ENCODE results near the gene PSMD1.
"Not testable (repeated sequence)": the region's sequence is repeated elsewhere in the genome, so short reads cannot be mapped to it uniquely, and the experiment has no call there.

Gene PSMD1

GRCh38 chr2:231118614-231118942 is 61.9 kb downstream of the PSMD1 start:
- no peak for DNase-seq

DNA sequence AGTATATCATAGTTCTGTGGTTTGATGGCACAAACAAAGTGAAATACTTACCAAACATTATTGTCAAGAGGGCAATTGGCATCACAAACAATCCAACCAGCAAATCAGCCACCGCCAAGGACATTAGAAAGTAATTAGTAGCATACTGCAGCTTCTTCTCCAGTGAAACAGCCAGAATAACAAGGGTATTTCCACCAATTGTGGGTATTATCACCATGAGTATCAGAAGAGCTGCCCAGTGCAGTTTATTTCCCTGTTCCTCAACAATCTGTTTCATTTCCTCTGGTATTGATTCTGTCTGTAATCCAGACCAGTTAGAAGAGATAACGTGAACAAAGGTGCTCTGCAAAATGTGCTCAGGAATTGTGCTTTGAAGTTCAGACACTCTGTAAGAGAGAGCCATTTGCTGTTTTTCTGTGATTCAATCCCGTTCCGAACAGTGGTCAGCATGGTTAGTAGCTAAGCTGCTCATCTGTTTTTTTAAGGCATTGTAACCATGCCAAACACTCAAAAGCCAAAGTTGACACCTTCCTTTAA is 66.8 kb downstream of the PSMD1 start:
- no peak for DNase-seq

GRCh38 chr2:231124838-231125568 is 68.3 kb downstream of the PSMD1 start, which contains the start of gene HTR2B:
Gene HTR2B (minus strand): TSS chr2:231125042. CDS start chr2:231123764, 1,278 bp downstream.
- no peak for DNase-seq

- DNase-seq = no peak
These were observed 69.5 kb downstream of the PSMD1 start for GRCh38 chr2:231126123-231126522.

DNA sequence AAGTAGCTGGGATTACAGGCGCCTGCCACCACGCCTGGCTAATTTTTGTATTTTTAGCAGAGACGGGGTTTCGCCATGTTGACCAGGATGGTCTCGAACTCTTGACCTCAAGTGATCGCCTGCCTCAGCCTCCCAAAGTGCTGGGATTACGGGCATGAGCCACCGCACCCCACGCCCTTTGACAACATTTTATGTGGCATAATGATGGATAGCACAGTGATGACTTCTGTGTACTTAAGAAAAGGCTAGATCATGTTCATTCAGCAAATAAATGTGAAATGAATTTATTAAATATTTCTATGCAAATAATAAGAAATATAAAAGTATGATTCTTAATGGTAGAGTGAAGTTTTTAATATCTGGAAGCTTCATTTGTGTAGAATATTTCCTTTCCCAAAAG is 70.8 kb downstream of the PSMD1 start:
- no peak for DNase-seq

DNA sequence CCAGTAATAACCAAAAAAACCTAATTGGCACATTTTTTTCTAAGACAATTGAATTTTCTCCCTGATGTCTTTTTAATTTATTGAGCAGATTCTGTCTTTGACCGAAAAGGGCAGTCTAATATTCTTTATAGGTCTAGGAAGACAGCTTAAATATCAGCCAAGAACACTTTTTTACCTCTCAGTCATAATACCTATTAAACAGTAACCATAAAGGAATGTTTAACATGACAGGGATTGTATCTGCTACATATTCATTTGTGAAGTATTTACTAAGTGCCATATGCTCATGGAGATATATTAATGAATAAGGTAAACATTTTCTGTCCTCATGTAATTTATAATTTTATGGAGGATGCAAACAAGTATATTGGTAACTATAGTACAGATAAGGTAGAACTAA is 71.3 kb downstream of the PSMD1 start:
- no peak for DNase-seq

DNA sequence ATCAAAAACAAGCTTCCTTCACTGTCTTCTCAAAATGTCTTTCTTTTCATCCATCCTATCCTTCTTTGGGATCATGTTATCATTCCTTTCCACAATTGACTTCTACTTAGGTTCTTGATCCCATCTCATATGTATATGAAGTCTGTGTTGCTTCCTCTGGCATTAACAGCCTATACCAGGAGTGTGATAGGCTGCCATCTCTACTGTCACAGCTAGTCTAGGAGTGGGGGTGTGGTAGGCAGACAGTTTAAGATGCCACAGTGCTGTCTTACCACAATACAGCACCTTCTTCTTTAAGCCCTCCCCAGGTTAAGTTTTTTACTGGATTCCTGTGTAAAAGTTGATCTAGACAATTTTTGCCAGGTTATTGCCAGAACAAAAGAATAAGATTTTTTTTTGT is 71.9 kb downstream of the PSMD1 start:
- DNase-seq = no peak

DNA sequence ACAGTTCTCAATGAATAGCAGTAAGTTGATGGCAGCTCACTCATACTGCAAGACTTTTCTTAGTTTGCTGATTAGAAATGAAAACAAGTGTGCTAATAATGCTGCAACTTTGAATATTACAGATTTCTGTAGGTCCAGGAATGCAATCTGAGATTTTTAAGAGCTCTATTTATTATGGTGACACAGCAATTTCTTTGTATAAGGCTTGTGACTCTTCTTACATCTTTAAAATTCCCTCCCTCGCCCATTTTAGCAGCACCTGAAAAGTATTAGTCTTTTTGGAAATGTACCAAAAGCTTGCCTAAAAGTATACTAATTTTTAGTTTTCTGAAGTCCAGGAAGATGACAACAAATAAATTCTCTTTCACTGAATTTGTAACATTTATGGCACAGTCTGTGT is 72.5 kb downstream of the PSMD1 start:
- no peak for DNase-seq

DNA sequence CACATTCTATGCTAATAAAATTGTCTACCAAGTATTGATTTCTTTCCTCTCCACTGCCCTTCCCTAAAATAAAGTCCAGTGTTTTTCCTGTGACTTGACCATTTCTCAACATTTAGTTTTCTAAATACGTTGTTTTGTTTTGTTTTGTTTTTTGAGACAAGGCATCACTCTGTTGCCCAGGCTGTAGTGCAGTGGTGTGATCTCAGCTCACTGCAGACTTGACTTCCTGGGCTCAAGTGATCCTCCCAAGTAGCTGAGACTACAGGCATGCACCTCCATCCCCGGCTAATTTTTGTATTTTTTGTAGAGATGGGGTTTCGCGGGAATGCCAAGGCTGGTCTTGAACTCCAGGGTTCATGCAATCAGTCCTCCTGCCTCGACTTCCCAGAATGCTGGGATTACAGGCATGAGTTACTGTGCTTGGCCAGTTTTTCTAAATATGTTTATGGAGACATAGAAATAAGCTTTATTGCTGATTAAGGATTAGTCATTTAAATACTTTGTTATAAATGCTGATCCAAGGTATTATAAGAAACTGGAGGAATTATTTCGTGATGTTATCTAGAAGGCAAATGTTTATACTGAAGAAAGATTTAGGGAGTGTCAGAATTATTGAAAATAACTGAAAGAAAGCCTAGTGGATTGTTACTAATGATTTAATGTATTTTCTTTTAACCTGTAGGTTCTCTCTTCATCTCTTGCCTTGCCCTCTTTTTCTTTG is 73.8 kb downstream of the PSMD1 start:
- no peak for DNase-seq

DNA sequence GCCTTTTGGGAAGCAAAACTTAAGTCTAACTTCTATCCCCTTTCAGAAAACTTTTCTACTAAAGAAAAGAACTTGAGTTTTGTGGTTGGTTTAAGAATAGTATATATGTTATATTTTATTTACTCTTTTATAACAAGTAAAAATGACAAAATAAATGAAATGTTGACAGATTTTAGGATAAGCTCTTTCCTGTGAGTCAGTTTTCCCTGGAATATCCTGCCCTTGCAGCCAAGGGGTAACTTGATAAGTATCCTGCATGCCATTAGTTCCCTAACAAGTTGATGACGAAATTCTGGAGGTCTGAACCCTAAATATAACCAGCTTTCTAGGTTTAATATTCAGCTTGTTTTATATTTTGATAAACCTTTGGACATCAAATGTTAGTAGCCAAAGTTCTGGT is 75.5 kb downstream of the PSMD1 start:
- no peak for DNase-seq

GRCh38 chr2:231133365-231134099 is 76.9 kb downstream of the PSMD1 start:
- no peak for DNase-seq

DNA sequence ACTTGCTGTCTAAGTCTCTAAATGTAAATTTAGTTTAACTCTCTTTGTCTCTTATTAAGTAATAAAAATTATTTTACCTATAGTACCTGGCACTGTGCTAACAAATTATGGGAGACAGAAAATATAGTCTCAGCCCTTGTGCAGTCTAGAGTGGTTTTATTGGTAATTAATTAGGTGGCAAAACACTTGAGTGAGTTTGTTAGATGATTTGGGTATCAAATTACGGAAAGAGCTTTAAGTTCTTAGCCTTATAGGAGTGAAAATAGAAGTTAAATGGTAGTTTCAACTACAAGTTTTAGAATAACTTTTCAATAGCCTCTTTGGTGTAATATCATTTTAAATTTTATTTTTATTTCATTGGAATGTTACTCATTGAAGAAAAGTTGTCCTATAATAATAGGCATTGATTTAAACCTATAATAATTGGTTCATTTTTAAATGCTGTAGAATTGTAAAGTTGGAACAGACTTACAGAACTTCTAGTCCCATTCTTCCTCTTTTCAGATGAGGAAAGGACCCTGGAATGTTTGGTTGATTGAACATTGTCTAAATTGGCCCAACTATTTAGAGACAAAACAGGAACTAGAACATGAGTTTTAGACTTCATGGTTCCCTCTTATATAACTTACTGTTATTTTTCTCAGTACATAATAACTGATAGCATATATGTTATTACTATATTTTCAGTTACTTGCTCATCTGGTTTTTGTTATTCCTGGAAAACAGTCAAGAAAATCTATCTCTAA is 78.4 kb downstream of the PSMD1 start:
- DNase-seq = peak; percentile 29

DNA sequence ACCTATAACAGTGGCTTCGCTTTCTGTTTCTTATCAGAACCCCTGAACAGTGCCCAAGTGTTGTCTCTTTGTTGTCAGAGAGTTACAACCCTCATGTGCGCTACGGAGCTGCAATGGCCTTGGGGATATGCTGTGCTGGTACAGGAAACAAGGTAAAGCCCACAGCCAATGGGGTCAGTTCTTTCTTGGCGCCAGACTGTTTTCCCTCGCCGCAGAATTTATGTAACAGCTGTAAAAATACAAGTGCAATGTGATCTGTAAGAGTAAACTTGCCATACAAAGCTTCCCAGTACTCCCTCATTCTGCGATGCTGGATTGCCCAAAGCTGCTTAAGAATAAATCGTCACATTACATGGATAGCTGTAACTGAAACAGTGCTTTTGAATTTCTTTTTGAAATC is 82.0 kb downstream of the PSMD1 start:
- peak; percentile 51 for DNase-seq

DNA sequence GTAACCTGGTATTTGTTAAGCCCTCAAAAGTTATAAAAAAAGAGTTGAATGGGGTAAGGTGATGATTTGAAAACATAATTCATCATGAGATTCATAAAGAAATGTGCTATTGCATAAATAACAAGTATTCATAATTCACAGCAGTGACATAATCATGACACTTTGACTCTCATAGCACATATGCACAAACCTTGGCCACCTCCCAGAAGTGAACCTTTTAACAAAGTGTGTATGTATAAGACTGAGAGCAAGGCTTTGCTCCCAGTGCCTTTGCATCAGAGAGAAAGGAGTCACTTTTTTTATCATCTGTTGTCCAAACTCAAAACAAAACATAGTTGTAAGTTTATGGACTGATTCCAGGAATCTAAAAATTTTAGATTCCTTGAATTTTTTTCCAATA is 83.1 kb downstream of the PSMD1 start:
- DNase-seq = no peak

DNA sequence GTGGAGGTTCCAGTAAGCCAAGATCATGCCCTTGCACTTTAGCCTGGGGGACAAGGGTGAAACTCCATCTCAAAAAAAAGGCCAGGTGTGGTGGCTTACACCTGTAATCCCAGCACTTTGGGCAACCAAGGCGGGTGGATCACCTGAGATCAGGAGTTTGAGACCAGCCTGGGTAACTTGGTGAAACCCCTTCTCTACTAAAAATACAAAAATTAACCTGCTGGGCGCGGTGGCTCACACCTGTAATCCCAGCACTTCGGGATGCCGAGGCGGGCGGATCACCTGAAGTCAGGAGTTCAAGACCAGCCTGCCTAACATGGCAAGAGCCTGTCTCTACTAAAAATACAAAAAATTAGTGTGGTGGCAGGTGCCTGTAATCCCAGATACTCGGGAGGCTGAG is 84.1 kb downstream of the PSMD1 start:
- not testable (repeated sequence) for DNase-seq

DNA sequence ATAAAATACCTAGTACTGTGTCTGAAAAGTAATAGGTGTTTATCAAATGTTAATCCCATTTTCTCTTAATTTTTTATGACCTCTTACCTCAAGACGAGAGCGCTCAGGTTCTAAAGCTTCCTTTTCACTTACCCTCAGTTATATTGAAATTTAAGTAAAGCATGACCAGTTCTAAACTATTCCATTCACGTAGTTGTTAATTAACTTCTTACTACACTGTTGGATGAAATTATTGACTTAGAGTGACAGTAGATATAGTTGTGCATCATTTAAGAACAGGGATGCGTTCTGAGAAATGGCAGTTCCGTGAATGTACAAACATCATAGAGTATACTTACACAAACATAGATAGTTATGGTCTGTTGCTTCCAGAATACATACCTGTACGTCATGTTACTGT is 88.2 kb downstream of the PSMD1 start:
- no peak for DNase-seq

GRCh38 chr2:231146665-231147064 is 90.0 kb downstream of the PSMD1 start:
- no peak for DNase-seq

GRCh38 chr2:231152800-231153557 is 96.3 kb downstream of the PSMD1 start:
- DNase-seq = no peak

DNA sequence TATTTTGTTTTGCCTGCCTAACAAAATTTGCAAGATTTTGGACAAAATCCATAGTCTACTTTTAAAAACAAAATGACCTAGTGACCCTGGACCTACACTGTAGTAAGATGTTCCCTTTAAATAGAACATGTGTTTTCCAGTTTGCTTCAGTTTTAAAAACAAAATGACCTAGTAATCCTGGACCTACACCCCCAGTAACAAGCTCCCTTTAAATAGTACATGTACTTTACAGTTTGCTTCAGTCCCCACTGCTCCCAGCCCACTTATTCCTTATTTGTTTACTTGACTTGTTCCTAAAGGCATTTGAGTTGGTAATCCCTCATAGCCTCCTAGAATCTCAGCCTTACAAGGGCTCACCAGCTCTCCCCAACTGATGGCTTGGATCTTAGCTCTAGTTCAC is 102.6 kb downstream of the PSMD1 start:
- no peak for DNase-seq

DNA sequence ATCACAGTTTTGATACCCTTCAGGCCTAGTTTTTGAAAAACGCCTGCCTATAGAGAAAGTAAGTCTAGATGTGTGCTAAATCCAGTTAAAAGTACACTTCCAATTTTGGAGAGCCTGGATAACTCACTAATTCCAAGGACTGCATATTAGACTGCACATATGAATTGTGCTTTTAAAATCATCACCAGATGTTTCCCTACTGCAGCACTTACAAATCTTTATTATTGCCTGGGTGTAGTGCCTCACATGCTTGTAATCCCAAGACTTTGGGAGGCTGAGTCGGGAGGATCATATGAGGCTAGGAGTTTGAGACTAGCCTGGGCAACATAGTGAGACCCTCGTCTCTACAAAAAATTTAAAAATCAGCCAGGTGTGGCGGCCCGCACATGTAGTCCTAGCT is 104.0 kb downstream of the PSMD1 start:
- no peak for DNase-seq

GRCh38 chr2:231161252-231161839 is 104.7 kb downstream of the PSMD1 start:
- DNase-seq = no peak

- no peak for DNase-seq
These were observed 105.2 kb downstream of the PSMD1 start for GRCh38 chr2:231161877-231162329.

All from NCI-H2171 treated with DMSO at 0.1 percent for 48 hours (cell line).